ENCODE measurements around the gene AOX1.

Gene AOX1

GRCh38 chr2:200577027-200577426 is 8.8 kb upstream of the AOX1 start:
- in situ Hi-C loops (cut with HindIII; ENCODE audit: low pct_ligation_motif_present, low sequenced_read_pairs) = no loop called here
- TF ChIP-seq CTCF (IDR thresholded peaks at IDR 0.05; ENCODE audit: low read depth, low read length, missing control alignments) = peak; percentile 8
- Histone ChIP-seq H3K27me3 (replicated peaks) (no peaks in the 10 kb centered on the region), H3K4me3 (ENCODE audit: low read depth, low read length) (no peak overlapping the region), H3K36me3 (replicated peaks) (no peaks in the 10 kb centered on the region), H3K27ac (no peak overlapping the region)
- no peak for DNase-seq

- no peaks in the 10 kb centered on the region for H3K36me3 ChIP-seq (replicated peaks)
- H3K27ac ChIP-seq = no peak overlapping the region
- peak; percentile 61 for TF ChIP-seq CTCF (IDR thresholded peaks at IDR 0.05; ENCODE audit: low read depth, low read length, missing control alignments)
- peak; percentile 37 for DNase-seq
- in situ Hi-C loops (cut with HindIII; ENCODE audit: low pct_ligation_motif_present, low sequenced_read_pairs) = no loop called here
- no peaks in the 10 kb centered on the region for H3K27me3 ChIP-seq (replicated peaks)
- no peak overlapping the region for H3K4me3 ChIP-seq (ENCODE audit: low read depth, low read length)
Measured at GRCh38 chr2:200578778-200579177, 7.0 kb upstream of the AOX1 start.

- H3K27me3 ChIP-seq (replicated peaks) = no peaks in the 10 kb centered on the region
- no peak for DNase-seq
- in situ Hi-C loops (cut with HindIII; ENCODE audit: low pct_ligation_motif_present, low sequenced_read_pairs) = no loop called here
- TF ChIP-seq CTCF (IDR thresholded peaks at IDR 0.05; ENCODE audit: low read depth, low read length, missing control alignments) = no peak
- H3K27ac ChIP-seq = no peak overlapping the region
- H3K36me3 ChIP-seq (replicated peaks) = no peaks in the 10 kb centered on the region
- no peak overlapping the region for H3K4me3 ChIP-seq (ENCODE audit: low read depth, low read length)
Measured at GRCh38 chr2:200584639-200585038, 1.2 kb upstream of the AOX1 start.

GRCh38 chr2:200585340-200585729 is 479 bp upstream of the AOX1 start:
- H3K27me3 ChIP-seq (replicated peaks) = no peaks in the 10 kb centered on the region
- no peak for TF ChIP-seq CTCF (IDR thresholded peaks at IDR 0.05; ENCODE audit: low read depth, low read length, missing control alignments)
- H3K36me3 ChIP-seq (replicated peaks) = no peaks in the 10 kb centered on the region
- no peak overlapping the region for H3K27ac ChIP-seq
- H3K4me3 ChIP-seq (ENCODE audit: low read depth, low read length) = peak overlapping the region; percentile 66
- in situ Hi-C loops (cut with HindIII; ENCODE audit: low pct_ligation_motif_present, low sequenced_read_pairs) = no loop called here
- DNase-seq = no peak

GRCh38 chr2:200586644-200586975 is 796 bp downstream of the AOX1 start:
- no peak for TF ChIP-seq CTCF (IDR thresholded peaks at IDR 0.05; ENCODE audit: low read depth, low read length, missing control alignments)
- DNase-seq = no peak
- peak overlapping the region; percentile 66 for H3K4me3 ChIP-seq (ENCODE audit: low read depth, low read length)
- no peaks in the 10 kb centered on the region for H3K36me3 ChIP-seq (replicated peaks)
- in situ Hi-C loops (cut with HindIII; ENCODE audit: low pct_ligation_motif_present, low sequenced_read_pairs) = no loop called here
- no peak overlapping the region for H3K27ac ChIP-seq
- no peaks in the 10 kb centered on the region for H3K27me3 ChIP-seq (replicated peaks)

- no peak for TF ChIP-seq CTCF (IDR thresholded peaks at IDR 0.05; ENCODE audit: low read depth, low read length, missing control alignments)
- no peaks in the 10 kb centered on the region for H3K36me3 ChIP-seq (replicated peaks)
- no peaks in the 10 kb centered on the region for H3K27me3 ChIP-seq (replicated peaks)
- no peak overlapping the region for H3K4me3 ChIP-seq (ENCODE audit: low read depth, low read length)
- no peak for DNase-seq
- in situ Hi-C loops (cut with HindIII; ENCODE audit: low pct_ligation_motif_present, low sequenced_read_pairs) = no loop called here
- no peak overlapping the region for H3K27ac ChIP-seq
Measured at GRCh38 chr2:200587007-200587616, 1.3 kb downstream of the AOX1 start.
